ENCODE measurements around the gene GNAL. TPM values are rescaled to one million over a fixed set of nuclear protein-coding genes. Genes with fewer than 3 reads are reported as not detected.
A peak's percentile ranks its signal among the peaks of the same experiment; 100 is the strongest.

Gene GNAL
- total RNA-seq, 2 donors from 2014 or later: 0.55 to 1.6 TPM

GRCh38 chr18:11760498-11761167 is 71.6 kb downstream of the GNAL start:
- H3K36me3 Mint-ChIP-seq (ENCODE audit: insufficient read depth in 2 of 2): no peaks in the 10 kb centered on the region
- H3K4me1 Mint-ChIP-seq (ENCODE audit: low read depth): no peaks in the 10 kb centered on the region
- no peak for ATAC-seq (replicated peaks in 1 of 2)
- no peak overlapping the region for H3K27ac Mint-ChIP-seq
- no peaks in the 10 kb centered on the region for H3K9me3 Mint-ChIP-seq
- H3K27me3 Mint-ChIP-seq (ENCODE audit: low read depth): peaks cover 22% of the 10 kb centered on the region
- DNase-seq: no peak
- H3K4me3 Mint-ChIP-seq: no peak overlapping the region

GRCh38 chr18:11761553-11761952 is 72.5 kb downstream of the GNAL start:
- H3K27ac Mint-ChIP-seq: no peak overlapping the region
- H3K4me1 Mint-ChIP-seq (ENCODE audit: low read depth): no peaks in the 10 kb centered on the region
- ATAC-seq (replicated peaks in 1 of 2): no peak
- no peaks in the 10 kb centered on the region for H3K9me3 Mint-ChIP-seq
- no peak for DNase-seq
- peaks cover 22% of the 10 kb centered on the region for H3K27me3 Mint-ChIP-seq (ENCODE audit: low read depth)
- H3K4me3 Mint-ChIP-seq: no peak overlapping the region
- no peaks in the 10 kb centered on the region for H3K36me3 Mint-ChIP-seq (ENCODE audit: insufficient read depth in 2 of 2)

GRCh38 chr18:11762429-11762828 is 73.4 kb downstream of the GNAL start:
- H3K9me3 Mint-ChIP-seq: no peaks in the 10 kb centered on the region
- H3K36me3 Mint-ChIP-seq (ENCODE audit: insufficient read depth in 2 of 2): no peaks in the 10 kb centered on the region
- DNase-seq (no peak), ATAC-seq (replicated peaks in 1 of 2) (no peak)
- H3K4me3 Mint-ChIP-seq: no peak overlapping the region
- no peak overlapping the region for H3K27ac Mint-ChIP-seq
- peaks cover 15% of the 10 kb centered on the region for H3K27me3 Mint-ChIP-seq (ENCODE audit: low read depth)
- no peaks in the 10 kb centered on the region for H3K4me1 Mint-ChIP-seq (ENCODE audit: low read depth)

- ATAC-seq (replicated peaks in 1 of 2): no peak
- no peak for DNase-seq
- Mint-ChIP-seq H3K36me3 (ENCODE audit: insufficient read depth in 2 of 2) (no peaks in the 10 kb centered on the region), H3K4me3 (no peak overlapping the region), H3K27ac (no peak overlapping the region), H3K27me3 (ENCODE audit: low read depth) (peaks cover 8% of the 10 kb centered on the region), H3K4me1 (ENCODE audit: low read depth) (no peaks in the 10 kb centered on the region), H3K9me3 (no peaks in the 10 kb centered on the region)
These were observed 78.3 kb downstream of the GNAL start for GRCh38 chr18:11767329-11767728.

- no peaks in the 10 kb centered on the region for H3K9me3 Mint-ChIP-seq
- peak in 1 of 2 donors; percentile 40 for ATAC-seq (replicated peaks in 1 of 2)
- no peak overlapping the region for H3K4me3 Mint-ChIP-seq
- DNase-seq: no peak
- no peaks in the 10 kb centered on the region for H3K4me1 Mint-ChIP-seq (ENCODE audit: low read depth)
- H3K27ac Mint-ChIP-seq: no peak overlapping the region
- no peaks in the 10 kb centered on the region for H3K36me3 Mint-ChIP-seq (ENCODE audit: insufficient read depth in 2 of 2)
- H3K27me3 Mint-ChIP-seq (ENCODE audit: low read depth): peaks cover 8% of the 10 kb centered on the region
These were observed 78.9 kb downstream of the GNAL start for GRCh38 chr18:11767935-11768334.

GRCh38 chr18:11775436-11776174 is 86.5 kb downstream of the GNAL start:
- Mint-ChIP-seq H3K4me1 (ENCODE audit: low read depth) (no peaks in the 10 kb centered on the region), H3K27ac (no peak overlapping the region), H3K36me3 (ENCODE audit: insufficient read depth in 2 of 2) (no peaks in the 10 kb centered on the region), H3K27me3 (ENCODE audit: low read depth) (peaks cover 5% of the 10 kb centered on the region), H3K9me3 (no peaks in the 10 kb centered on the region), H3K4me3 (no peak overlapping the region)
- DNase-seq: no peak
- ATAC-seq (replicated peaks in 1 of 2): no peak

GRCh38 chr18:11780042-11780441 is 91.0 kb downstream of the GNAL start:
- no peak for DNase-seq
- Mint-ChIP-seq H3K27ac (no peak overlapping the region), H3K27me3 (ENCODE audit: low read depth) (peaks cover 11% of the 10 kb centered on the region), H3K4me3 (no peak overlapping the region), H3K9me3 (no peaks in the 10 kb centered on the region), H3K36me3 (ENCODE audit: insufficient read depth in 2 of 2) (no peaks in the 10 kb centered on the region), H3K4me1 (ENCODE audit: low read depth) (no peaks in the 10 kb centered on the region)
- no peak for ATAC-seq (replicated peaks in 1 of 2)

- Mint-ChIP-seq H3K27ac (no peak overlapping the region), H3K36me3 (ENCODE audit: insufficient read depth in 2 of 2) (no peaks in the 10 kb centered on the region), H3K9me3 (no peaks in the 10 kb centered on the region), H3K4me1 (ENCODE audit: low read depth) (peaks cover 4% of the 10 kb centered on the region), H3K4me3 (no peak overlapping the region), H3K27me3 (ENCODE audit: low read depth) (peaks cover 18% of the 10 kb centered on the region)
- no peak for ATAC-seq (replicated peaks in 1 of 2)
- no peak for DNase-seq
These were observed 94.8 kb downstream of the GNAL start for GRCh38 chr18:11783716-11784331.

GRCh38 chr18:11784674-11785304 is 95.7 kb downstream of the GNAL start:
- Mint-ChIP-seq H3K9me3 (no peaks in the 10 kb centered on the region), H3K27ac (no peak overlapping the region), H3K36me3 (ENCODE audit: insufficient read depth in 2 of 2) (no peaks in the 10 kb centered on the region), H3K27me3 (ENCODE audit: low read depth) (peaks cover 18% of the 10 kb centered on the region), H3K4me1 (ENCODE audit: low read depth) (peaks cover 4% of the 10 kb centered on the region), H3K4me3 (no peak overlapping the region)
- no peak for DNase-seq
- no peak for ATAC-seq (replicated peaks in 1 of 2)

GRCh38 chr18:11785444-11786055 is 96.5 kb downstream of the GNAL start:
- peaks cover 18% of the 10 kb centered on the region for H3K27me3 Mint-ChIP-seq (ENCODE audit: low read depth)
- no peak overlapping the region for H3K4me3 Mint-ChIP-seq
- H3K27ac Mint-ChIP-seq: no peak overlapping the region
- peaks cover 4% of the 10 kb centered on the region for H3K4me1 Mint-ChIP-seq (ENCODE audit: low read depth)
- DNase-seq: no peak
- no peaks in the 10 kb centered on the region for H3K36me3 Mint-ChIP-seq (ENCODE audit: insufficient read depth in 2 of 2)
- ATAC-seq (replicated peaks in 1 of 2): no peak
- no peaks in the 10 kb centered on the region for H3K9me3 Mint-ChIP-seq

- H3K4me3 Mint-ChIP-seq: no peak overlapping the region
- H3K27ac Mint-ChIP-seq: no peak overlapping the region
- peaks cover 4% of the 10 kb centered on the region for H3K4me1 Mint-ChIP-seq (ENCODE audit: low read depth)
- ATAC-seq (replicated peaks in 1 of 2): no peak
- peaks cover 7% of the 10 kb centered on the region for H3K27me3 Mint-ChIP-seq (ENCODE audit: low read depth)
- H3K9me3 Mint-ChIP-seq: no peaks in the 10 kb centered on the region
- DNase-seq: no peak
- H3K36me3 Mint-ChIP-seq (ENCODE audit: insufficient read depth in 2 of 2): no peaks in the 10 kb centered on the region
These were observed 100.8 kb downstream of the GNAL start for GRCh38 chr18:11789716-11790510.

GRCh38 chr18:11791131-11791530 is 102.1 kb downstream of the GNAL start:
- H3K4me3 Mint-ChIP-seq: no peak overlapping the region
- no peak overlapping the region for H3K27ac Mint-ChIP-seq

More at GRCh38 chr18:11791131-11791530, 102.1 kb downstream of the GNAL start:
- Mint-ChIP-seq H3K36me3 (ENCODE audit: insufficient read depth in 2 of 2) (no peaks in the 10 kb centered on the region), H3K9me3 (no peaks in the 10 kb centered on the region), H3K27me3 (ENCODE audit: low read depth) (peaks cover 3% of the 10 kb centered on the region), H3K4me1 (ENCODE audit: low read depth) (peaks cover under 1% of the 10 kb centered on the region)
- no peak for DNase-seq
- no peak for ATAC-seq (replicated peaks in 1 of 2)

Data from activated T-cell treated with anti-CD3 and anti-CD28 coated beads, Interleukin-2, amount 50 U/mL, for 72 hours (primary cell).